Activated B cell treated with CpG ODN at 0.5 μM for 24 hours (primary cell): ENCODE data around the gene SPATA17. TPM values are rescaled to one million over a fixed set of nuclear protein-coding genes. Genes with fewer than 3 reads are reported as not detected.

Experiments
- ATAC-seq: fragments of 200-7000 bp; cut with Tn5 transposase; one replicate; pipeline ENCODE4 v1.10.0; 2021; ENCODE audit warnings: low read depth, mild to moderate bottlenecking, moderate library complexity
- CTCF ChIA-PET: fragments of 350-600 bp; sonication (Branson Sonifier 250); formaldehyde crosslinking; loops from one replicate; lab custom pipeline; 2021; ENCODE audit warnings: antibody characterized with exemption; lab: Charles Lee
- POLR2A ChIA-PET: fragments of 350-600 bp; sonication (Branson Sonifier 250); formaldehyde crosslinking; loops from one replicate; lab custom pipeline; 2021; ENCODE audit warnings: antibody characterized with exemption; lab: Charles Lee
- DNase-seq: peaks from one replicate; pipeline ENCODE4 v3.0.0; 2022
- H3K27ac Mint-ChIP-seq: one replicate; pipeline ENCODE4 v1.8.0; 2020; ENCODE audit warnings: mixed read lengths
- H3K27me3 Mint-ChIP-seq: one replicate; pipeline ENCODE4 v1.8.0; 2021; ENCODE audit warnings: mixed read lengths
- H3K36me3 Mint-ChIP-seq: one replicate; pipeline ENCODE4 v1.8.0; 2021; ENCODE audit warnings: low read depth, mixed read lengths
- H3K4me1 Mint-ChIP-seq: one replicate; pipeline ENCODE4 v1.8.0; 2021; ENCODE audit warnings: mixed read lengths
- H3K4me3 Mint-ChIP-seq: one replicate; pipeline ENCODE4 v1.8.0; 2020; ENCODE audit warnings: mild to moderate bottlenecking, mixed read lengths
- H3K9me3 Mint-ChIP-seq: one replicate; pipeline ENCODE4 v1.8.0; 2020; ENCODE audit warnings: mixed read lengths
- intact Hi-C: fragments of 100-400 bp; cut with micrococcal nuclease; formaldehyde crosslinking; loops from one replicate; pipeline ENCODE4 v1.15.1; 2024
- total RNA-seq: library from RNA; stranded (reverse); gene quantifications from 2 replicates; pipeline ENCODE4 v1.2.3, GENCODE V29; 2022
- TF ChIP-seq, protein P1 (sequence below): fragments of 200-600 bp; IDR thresholded peaks from one replicate; pipeline ENCODE4 v1.8.0; 2022; ENCODE audit warnings: antibody characterized with exemption, mild to moderate bottlenecking

The SPATA17 gene
- total RNA-seq, 1 donor from 2014 or later, result not detected

DNA sequence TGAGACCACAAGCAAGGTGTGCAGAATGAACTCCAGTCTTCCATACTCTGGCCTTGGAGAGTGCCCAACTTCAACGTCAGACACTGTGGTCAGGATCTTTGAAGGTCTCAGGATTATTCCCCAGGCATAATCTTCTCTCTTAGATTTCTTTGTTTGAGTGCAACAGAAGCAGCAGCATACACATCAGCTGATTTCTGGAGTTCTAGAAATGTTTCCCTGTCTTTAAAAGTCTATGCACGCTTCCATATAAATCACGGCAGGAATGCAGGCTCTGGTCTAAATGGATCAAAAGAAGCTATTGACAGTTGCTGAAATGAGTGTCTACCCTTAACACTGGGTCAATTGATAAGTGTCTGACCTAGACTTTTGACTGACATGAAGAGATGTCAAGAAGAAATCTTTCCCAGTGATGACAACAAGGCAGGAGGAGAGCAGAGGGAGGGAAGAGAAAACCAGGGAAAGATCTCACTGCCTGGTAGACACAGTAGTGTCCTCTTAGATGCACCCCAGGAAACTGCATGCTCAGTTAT is 279.7 kb downstream of the SPATA17 start:
- Mint-ChIP-seq H3K27me3 (no peaks in the 10 kb centered on the region), H3K9me3 (no peaks in the 10 kb centered on the region), H3K36me3 (no peaks in the 10 kb centered on the region), H3K27ac (no peak overlapping the region), H3K4me3 (no peak overlapping the region), H3K4me1 (no peaks in the 10 kb centered on the region)
- ChIA-PET CTCF (no interaction called here), POLR2A (no interaction called here)
- intact Hi-C loops, result no loop called here
- DNase-seq (no peak), ATAC-seq (no peak)
- TF ChIP-seq, protein P1, sequence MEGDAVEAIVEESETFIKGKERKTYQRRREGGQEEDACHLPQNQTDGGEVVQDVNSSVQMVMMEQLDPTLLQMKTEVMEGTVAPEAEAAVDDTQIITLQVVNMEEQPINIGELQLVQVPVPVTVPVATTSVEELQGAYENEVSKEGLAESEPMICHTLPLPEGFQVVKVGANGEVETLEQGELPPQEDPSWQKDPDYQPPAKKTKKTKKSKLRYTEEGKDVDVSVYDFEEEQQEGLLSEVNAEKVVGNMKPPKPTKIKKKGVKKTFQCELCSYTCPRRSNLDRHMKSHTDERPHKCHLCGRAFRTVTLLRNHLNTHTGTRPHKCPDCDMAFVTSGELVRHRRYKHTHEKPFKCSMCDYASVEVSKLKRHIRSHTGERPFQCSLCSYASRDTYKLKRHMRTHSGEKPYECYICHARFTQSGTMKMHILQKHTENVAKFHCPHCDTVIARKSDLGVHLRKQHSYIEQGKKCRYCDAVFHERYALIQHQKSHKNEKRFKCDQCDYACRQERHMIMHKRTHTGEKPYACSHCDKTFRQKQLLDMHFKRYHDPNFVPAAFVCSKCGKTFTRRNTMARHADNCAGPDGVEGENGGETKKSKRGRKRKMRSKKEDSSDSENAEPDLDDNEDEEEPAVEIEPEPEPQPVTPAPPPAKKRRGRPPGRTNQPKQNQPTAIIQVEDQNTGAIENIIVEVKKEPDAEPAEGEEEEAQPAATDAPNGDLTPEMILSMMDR, result no peak

DNA sequence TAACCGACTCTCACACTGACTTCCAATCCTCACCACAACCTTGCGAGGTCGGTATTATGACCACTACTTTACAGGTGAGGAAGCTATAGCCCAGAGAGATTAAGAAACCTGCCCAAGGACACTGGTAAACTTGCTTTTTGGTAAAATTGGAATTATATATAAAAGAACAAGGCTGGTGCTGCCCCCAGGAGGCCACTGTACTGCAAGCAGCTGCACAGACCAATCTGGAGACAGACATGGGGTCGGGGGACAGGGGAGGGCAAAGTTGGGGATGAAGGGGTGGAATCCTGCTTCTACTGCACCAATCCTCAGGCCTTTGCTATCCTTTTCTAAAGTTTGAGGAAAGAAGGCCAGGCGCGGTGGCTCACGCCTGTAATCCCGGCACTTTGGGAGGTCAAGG is 280.8 kb downstream of the SPATA17 start:
- TF ChIP-seq, protein P1, result no peak
- Mint-ChIP-seq H3K4me3 (no peak overlapping the region), H3K27me3 (no peaks in the 10 kb centered on the region), H3K4me1 (no peaks in the 10 kb centered on the region), H3K36me3 (no peaks in the 10 kb centered on the region), H3K27ac (no peak overlapping the region), H3K9me3 (no peaks in the 10 kb centered on the region)
- ATAC-seq (no peak), DNase-seq (no peak)
- POLR2A ChIA-PET, result no interaction called here
- CTCF ChIA-PET, result no interaction called here
- intact Hi-C loops, result no loop called here

DNA sequence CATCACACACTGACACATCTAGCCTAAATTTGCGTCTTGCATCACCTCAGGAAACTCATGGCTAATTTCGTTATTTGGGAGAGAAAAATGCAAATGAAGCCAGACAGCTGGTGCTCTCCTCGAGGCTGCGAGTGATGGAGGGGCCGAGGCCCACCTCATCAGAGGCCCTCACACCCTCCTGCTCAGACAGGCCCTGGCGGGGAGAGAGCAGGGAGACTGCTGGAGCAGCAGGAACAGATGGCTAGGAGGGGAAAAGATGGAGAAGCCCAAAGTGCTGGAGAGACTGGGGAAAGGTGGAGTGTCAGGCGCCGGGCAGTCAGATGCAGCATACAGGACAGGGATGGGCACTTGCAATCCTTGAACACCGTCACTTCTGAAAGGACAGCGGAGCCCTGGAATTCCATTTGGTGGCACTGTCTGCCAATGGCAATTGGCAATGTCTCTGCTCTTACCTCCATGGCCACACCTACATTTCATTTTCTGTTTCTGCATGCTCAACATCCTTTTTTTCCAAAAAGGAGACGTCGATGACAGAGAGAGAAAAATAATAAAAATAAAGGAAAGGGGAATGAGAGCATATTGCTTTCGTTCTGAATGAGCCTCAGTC is 286.2 kb downstream of the SPATA17 start:
- intact Hi-C loops, result no loop called here
- Mint-ChIP-seq H3K27me3 (no peaks in the 10 kb centered on the region), H3K9me3 (no peaks in the 10 kb centered on the region), H3K4me3 (no peak overlapping the region), H3K36me3 (no peaks in the 10 kb centered on the region), H3K4me1 (no peaks in the 10 kb centered on the region), H3K27ac (no peak overlapping the region)
- TF ChIP-seq, protein P1, result no peak
- CTCF ChIA-PET, result no interaction called here
- POLR2A ChIA-PET, result no interaction called here
- DNase-seq (no peak), ATAC-seq (no peak)

DNA sequence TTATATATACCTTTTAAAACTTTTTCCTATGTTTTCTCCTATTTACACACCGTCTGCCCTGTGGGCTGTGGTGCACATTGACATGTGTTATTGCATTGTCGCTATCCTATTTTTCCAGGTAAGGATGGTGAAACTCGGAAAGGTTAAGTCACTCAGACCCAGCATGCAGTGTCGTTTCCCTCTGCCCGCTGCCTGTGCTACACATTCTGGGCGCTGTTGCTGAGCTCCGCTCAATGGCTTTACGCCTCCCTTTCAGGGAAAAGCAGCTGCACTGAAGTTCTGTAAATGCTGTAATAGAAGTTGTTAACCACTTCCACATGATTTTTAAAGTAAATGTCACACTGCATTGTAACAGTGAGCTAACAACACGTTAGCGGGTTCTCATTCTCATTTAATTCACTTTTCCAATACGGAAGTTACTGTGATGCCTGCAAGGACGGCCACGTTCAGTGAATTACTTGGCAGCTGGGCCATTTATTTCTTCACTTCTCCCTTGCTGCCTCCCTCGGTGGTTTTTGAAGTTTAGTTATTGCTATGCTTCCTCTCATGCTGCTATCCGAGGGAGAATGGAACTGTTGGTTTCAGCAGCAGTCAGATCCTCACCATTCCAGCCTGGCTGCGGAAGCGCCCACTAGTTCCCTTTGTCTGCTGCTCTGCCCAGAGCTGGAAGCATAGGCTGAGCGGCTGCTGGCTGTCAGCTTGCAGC is 288.7 kb downstream of the SPATA17 start:
- Mint-ChIP-seq H3K27ac (no peak overlapping the region), H3K36me3 (no peaks in the 10 kb centered on the region), H3K4me3 (no peak overlapping the region), H3K27me3 (peaks cover 6% of the 10 kb centered on the region), H3K9me3 (no peaks in the 10 kb centered on the region), H3K4me1 (no peaks in the 10 kb centered on the region)
- ATAC-seq (no peak), DNase-seq (no peak)
- ChIA-PET CTCF (no interaction called here), POLR2A (no interaction called here)
- intact Hi-C loops, result no loop called here
- TF ChIP-seq, protein P1, result no peak

Other genes starting within 250 kb of the SPATA17 start
- 13.5 and 17.5 TPM in 2 replicates for gene GPATCH2, start 254 bp upstream of the SPATA17 start, total RNA-seq